Osteoblast (primary cell): ENCODE measurements around the gene KRTAP5-3. TPM values are rescaled to one million over a fixed set of nuclear protein-coding genes. Genes with fewer than 3 reads are reported as not detected.

ENCODE experiments used
- DNase-seq: peaks from one replicate; pipeline ENCODE4 v3.0.0; 2011; ENCODE audit warnings: low spot score, mixed read lengths; ENCODE audit not compliant: insufficient read length; ENCODE audit errors: missing footprints
- H2AFZ ChIP-seq: 2 replicates; pipeline ENCODE4 v1.6.0; 2011; ENCODE audit warnings: mild to moderate bottlenecking, low read length
- H3K27ac ChIP-seq: 2 replicates; pipeline ENCODE4 v1.5.1; 2011; ENCODE audit warnings: mild to moderate bottlenecking, low read depth, low read length, moderate library complexity
- H3K27me3 ChIP-seq: 2 replicates; pipeline ENCODE4 v1.6.0; 2012; ENCODE audit warnings: mild to moderate bottlenecking, control low read depth, inconsistent platforms, low read length, moderate library complexity; ENCODE audit not compliant: insufficient read depth
- H3K36me3 ChIP-seq: 2 replicates; pipeline ENCODE4 v1.5.1; 2011; ENCODE audit warnings: mild to moderate bottlenecking, low read length, control low read depth, moderate library complexity; ENCODE audit not compliant: insufficient read depth
- H3K4me1 ChIP-seq: 2 replicates; pipeline ENCODE4 v1.5.1; 2011; ENCODE audit warnings: mild to moderate bottlenecking, low read length, control low read depth, moderate library complexity; ENCODE audit not compliant: insufficient read depth
- H3K4me2 ChIP-seq: 2 replicates; pipeline ENCODE4 v1.6.0; 2011; ENCODE audit warnings: mild to moderate bottlenecking, low read length; ENCODE audit not compliant: insufficient read depth
- H3K4me3 ChIP-seq: fragments of 200-600 bp; sonication (generic); 3 replicates; pipeline ENCODE4 v1.5.1; 2012; ENCODE audit warnings: mild to moderate bottlenecking, low read length, inconsistent platforms; ENCODE audit not compliant: insufficient read depth
- H3K79me2 ChIP-seq: 2 replicates; pipeline ENCODE4 v1.6.0; 2012; ENCODE audit warnings: mild to moderate bottlenecking, low read length, control low read depth, inconsistent platforms; ENCODE audit not compliant: insufficient read depth
- H3K9me3 ChIP-seq: 2 replicates; pipeline ENCODE4 v1.5.1; 2011; ENCODE audit warnings: low read depth, low read length, control low read depth
- H4K20me1 ChIP-seq: 2 replicates; pipeline ENCODE4 v1.6.0; 2012; ENCODE audit warnings: mild to moderate bottlenecking, low read length, control low read depth; ENCODE audit not compliant: insufficient read depth
- CTCF ChIP-seq: IDR thresholded peaks from 2 replicates; pipeline ENCODE4 v1.5.1; 2011; ENCODE audit warnings: mild to moderate bottlenecking, low read depth, low read length, moderate library complexity; ENCODE audit errors: extremely low read depth
- total RNA-seq: library from RNA; depleted of rRNA; stranded (reverse); fragments of >200 nt; gene quantifications from 2 replicates; pipeline ENCODE4 v1.2.3, GENCODE V29; 2012

The KRTAP5-3 gene
- total RNA-seq, 1 donor, result not detected

GRCh38 chr11:1654388-1655167, 46.3 kb upstream of the KRTAP5-3 start:
- DNase-seq, result peak; percentile 82

GRCh38 chr11:1653541-1654387, 45.5 kb upstream of the KRTAP5-3 start:
- peaks cover 29% of the 10 kb centered on the region for H3K27me3 ChIP-seq
- H3K4me2 ChIP-seq, result no peak overlapping the region
- no peak overlapping the region for H2AFZ ChIP-seq

More at GRCh38 chr11:1654388-1655167, 46.3 kb upstream of the KRTAP5-3 start:
- Histone ChIP-seq H3K27me3 (peaks cover 30% of the 10 kb centered on the region), H3K9me3 (no peaks in the 10 kb centered on the region), H3K79me2 (no peaks in the 10 kb centered on the region), H2AFZ (no peak overlapping the region), H3K4me2 (no peak overlapping the region), H3K4me1 (no peaks in the 10 kb centered on the region), H3K4me3 (no peak overlapping the region), H4K20me1 (no peaks in the 10 kb centered on the region), H3K36me3 (no peaks in the 10 kb centered on the region), H3K27ac (no peak overlapping the region)
- TF ChIP-seq CTCF, result no peak

GRCh38 chr11:1652771-1653540, 44.7 kb upstream of the KRTAP5-3 start:
- Histone ChIP-seq H3K36me3 (no peaks in the 10 kb centered on the region), H2AFZ (no peak overlapping the region), H4K20me1 (no peaks in the 10 kb centered on the region), H3K9me3 (no peaks in the 10 kb centered on the region), H3K79me2 (no peaks in the 10 kb centered on the region), H3K4me2 (no peak overlapping the region), H3K27me3 (peaks cover 29% of the 10 kb centered on the region), H3K4me3 (no peak overlapping the region), H3K27ac (no peak overlapping the region), H3K4me1 (no peaks in the 10 kb centered on the region)
- peak; percentile 99 for DNase-seq
- TF ChIP-seq CTCF, result peak; percentile 86

More at GRCh38 chr11:1653541-1654387, 45.5 kb upstream of the KRTAP5-3 start:
- no peaks in the 10 kb centered on the region for H3K9me3 ChIP-seq
- no peaks in the 10 kb centered on the region for H3K79me2 ChIP-seq
- no peak overlapping the region for H3K27ac ChIP-seq
- H4K20me1 ChIP-seq, result no peaks in the 10 kb centered on the region
- H3K4me1 ChIP-seq, result no peaks in the 10 kb centered on the region
- no peak overlapping the region for H3K4me3 ChIP-seq
- H3K36me3 ChIP-seq, result no peaks in the 10 kb centered on the region
- no peak for TF ChIP-seq CTCF
- DNase-seq, result peak; percentile 43
